IPS-18c (cell line): Measurements from ENCODE around the gene GRPEL2.

Experiments
- H3K4me3 ChIP-seq: 2 replicates; pipeline ENCODE4 v1.7.0; 2013; ENCODE audit warnings: low read depth, mild to moderate bottlenecking, low read length, moderate library complexity; ENCODE audit not compliant: insufficient read depth
- H3K9me3 ChIP-seq: one replicate; pipeline ENCODE4 v1.6.1; 2013; ENCODE audit warnings: mild to moderate bottlenecking, low read length, moderate library complexity; ENCODE audit not compliant: control insufficient read depth, insufficient read depth

GRPEL2 gene

GRCh38 chr5:149399775-149400174, 54.5 kb downstream of the GRPEL2 start:
- H3K9me3 ChIP-seq: peaks cover 2% of the 10 kb centered on the region
- H3K4me3 ChIP-seq: no peak overlapping the region

- Histone ChIP-seq H3K4me3 (no peak overlapping the region), H3K9me3 (peaks cover 2% of the 10 kb centered on the region)
Measured at GRCh38 chr5:149400304-149400703, 55.0 kb downstream of the GRPEL2 start.

GRCh38 chr5:149401051-149401450, 55.8 kb downstream of the GRPEL2 start:
- peaks cover 2% of the 10 kb centered on the region for H3K9me3 ChIP-seq
- H3K4me3 ChIP-seq: no peak overlapping the region

GRCh38 chr5:149402291-149402690, 57.0 kb downstream of the GRPEL2 start:
- Histone ChIP-seq H3K9me3 (peaks cover 2% of the 10 kb centered on the region), H3K4me3 (no peak overlapping the region)
